HG02973 (cell line): ENCODE data around the gene ENTPD8.
"Not testable (repeated sequence)": the region's sequence is repeated elsewhere in the genome, so short reads cannot be mapped to it uniquely, and the experiment has no call there.

ENCODE experiments used
- ATAC-seq: cut with Tn5 transposase; IDR thresholded peaks from one replicate; pipeline ENCODE4 v1.9.1; 2021; ENCODE audit warnings: moderate library complexity; ENCODE audit not compliant: unreplicated experiment

ENTPD8 gene

DNA sequence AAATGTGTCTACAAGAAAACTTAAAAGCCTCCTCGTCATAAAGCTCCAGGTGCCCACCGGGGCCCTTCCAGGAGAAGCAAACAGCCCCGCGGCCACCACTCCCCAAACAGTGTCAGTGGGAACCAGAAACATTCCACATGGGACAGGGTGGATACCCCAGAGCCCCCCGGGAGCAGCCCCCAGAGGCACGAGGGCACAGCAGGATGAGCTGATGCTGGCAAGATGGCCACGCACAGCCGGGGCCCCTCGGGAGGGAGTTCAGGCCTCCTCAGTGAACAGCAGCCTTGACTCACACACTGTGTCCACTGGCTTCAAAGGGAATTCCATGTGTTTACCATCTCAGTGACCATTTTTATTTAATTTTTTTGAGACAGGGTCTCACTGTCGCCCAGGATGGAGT is 28.7 kb downstream of the ENTPD8 start:
- ATAC-seq = no peak

DNA sequence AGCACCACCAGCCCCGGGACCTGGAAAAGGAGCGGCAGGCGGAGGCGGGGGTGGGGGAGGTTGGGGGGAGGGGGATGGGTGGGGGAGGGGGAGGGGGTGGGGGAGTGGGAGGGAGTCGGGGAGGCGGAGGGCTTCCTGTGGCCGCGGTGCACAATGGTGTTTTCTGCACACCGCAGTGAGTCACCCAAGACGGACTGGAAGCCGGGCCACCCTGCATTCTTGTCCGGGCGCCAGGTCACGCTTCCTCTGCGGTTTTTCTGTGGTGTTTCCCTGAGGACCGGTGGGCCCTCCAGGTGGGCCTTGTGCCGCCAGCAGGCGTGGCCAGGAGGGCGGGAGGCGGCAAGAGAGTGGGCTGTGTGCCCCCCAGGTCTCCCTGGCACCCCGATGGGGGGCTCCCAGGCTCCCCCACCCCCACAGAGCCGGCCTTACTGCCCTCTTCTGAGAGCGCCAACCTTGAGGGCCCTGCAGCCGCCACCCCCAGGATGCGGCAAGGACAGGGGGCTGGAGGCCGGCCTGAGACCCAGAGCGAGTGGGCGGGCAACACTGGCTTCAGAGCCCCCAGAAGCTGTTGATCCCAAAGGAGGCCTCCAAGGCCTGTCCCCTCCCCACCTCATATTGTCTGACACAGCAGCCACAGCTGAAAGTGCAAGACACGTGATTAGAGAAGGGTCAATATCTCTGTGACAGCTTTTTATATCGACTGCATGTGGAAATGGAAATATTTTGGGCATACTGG is 29.3 kb downstream of the ENTPD8 start:
- no peak for ATAC-seq

DNA sequence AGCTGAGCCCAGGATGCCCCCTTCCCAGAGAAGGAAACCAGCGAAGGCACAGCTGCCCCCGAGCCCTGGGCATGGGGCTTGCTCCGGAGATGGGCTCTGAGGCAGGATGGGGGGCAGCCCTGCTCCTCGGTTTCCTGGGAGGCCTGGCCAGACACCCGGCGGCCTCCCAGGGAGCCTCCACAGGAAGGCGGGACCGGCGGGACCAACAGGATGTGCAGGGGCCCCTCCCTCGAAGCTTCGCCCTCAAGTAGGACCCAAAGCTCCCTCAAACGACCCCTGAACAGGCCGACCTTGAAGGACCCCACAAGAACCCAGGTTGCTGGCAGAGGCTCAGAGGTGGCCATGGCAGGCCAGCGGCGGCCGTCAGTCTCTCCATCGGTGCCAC is 29.9 kb downstream of the ENTPD8 start:
- no peak for ATAC-seq

DNA sequence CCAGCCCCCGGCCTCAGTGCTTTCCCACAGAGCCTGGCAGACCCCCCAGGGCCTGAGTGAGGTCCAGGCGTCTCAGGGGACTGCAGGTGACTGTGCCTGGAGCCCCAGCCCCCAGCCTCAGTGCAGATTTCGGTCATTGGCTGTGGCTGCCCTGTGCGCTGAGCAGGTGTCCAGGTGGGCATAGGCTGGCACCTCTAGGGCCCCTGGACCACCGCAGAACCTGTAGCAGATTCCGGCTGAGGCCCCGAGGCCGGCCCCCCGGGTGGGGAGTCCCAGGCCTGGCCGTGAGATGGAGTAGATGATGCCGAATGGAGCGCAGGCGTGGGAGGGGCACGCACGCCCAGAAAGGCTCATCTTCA is 30.3 kb downstream of the ENTPD8 start:
- no peak for ATAC-seq

DNA sequence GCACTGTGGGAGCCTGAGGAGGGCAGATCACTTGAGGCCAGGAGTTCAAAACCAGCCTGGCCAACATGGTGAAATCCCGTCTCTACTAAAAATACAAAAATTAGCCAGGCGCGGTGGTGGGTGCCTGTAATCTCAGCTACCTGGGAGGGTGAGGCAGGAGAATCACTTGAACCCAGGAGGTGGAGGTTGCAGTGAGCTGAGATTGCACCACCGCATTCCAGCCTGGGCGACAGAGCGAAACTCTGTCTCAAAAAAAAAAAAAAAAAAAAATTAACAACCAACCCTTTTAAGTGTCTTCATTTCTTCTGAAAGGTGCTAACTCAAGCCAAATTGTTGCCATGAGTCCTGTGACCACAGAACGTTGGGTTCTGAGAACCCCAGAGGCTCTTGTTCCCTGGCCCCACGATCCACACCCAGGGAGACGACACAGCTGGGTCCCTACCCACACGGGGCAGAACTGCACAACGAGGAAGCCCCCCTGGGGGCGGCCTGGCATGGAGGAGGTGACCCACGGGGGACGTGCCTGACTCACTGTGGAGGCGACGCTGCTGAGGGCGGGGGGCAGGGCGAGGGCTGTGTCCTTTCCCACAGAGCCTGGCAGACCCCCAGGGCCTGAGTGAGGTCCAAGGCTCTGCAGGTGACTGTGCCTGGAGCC is 30.8 kb downstream of the ENTPD8 start:
- not testable (repeated sequence) for ATAC-seq

DNA sequence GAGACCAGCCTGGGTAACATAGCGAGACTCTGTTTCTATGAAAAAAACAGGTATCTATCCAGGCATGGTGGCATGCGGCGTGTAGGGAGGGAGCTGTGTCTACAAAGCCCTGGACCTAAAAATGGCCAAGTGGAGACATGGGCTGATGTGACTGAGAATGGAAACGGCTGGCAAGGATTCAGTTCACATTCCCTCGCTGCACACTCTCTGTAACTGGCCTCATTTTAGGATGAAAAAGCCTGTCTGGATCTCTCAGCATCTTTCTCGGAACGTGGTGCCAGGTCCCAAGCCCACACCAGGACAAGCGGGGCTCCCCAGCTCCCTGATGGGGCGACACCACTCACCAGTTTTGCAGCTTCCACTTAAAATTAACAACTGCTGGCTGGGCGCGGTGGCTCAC is 31.6 kb downstream of the ENTPD8 start:
- no peak for ATAC-seq

DNA sequence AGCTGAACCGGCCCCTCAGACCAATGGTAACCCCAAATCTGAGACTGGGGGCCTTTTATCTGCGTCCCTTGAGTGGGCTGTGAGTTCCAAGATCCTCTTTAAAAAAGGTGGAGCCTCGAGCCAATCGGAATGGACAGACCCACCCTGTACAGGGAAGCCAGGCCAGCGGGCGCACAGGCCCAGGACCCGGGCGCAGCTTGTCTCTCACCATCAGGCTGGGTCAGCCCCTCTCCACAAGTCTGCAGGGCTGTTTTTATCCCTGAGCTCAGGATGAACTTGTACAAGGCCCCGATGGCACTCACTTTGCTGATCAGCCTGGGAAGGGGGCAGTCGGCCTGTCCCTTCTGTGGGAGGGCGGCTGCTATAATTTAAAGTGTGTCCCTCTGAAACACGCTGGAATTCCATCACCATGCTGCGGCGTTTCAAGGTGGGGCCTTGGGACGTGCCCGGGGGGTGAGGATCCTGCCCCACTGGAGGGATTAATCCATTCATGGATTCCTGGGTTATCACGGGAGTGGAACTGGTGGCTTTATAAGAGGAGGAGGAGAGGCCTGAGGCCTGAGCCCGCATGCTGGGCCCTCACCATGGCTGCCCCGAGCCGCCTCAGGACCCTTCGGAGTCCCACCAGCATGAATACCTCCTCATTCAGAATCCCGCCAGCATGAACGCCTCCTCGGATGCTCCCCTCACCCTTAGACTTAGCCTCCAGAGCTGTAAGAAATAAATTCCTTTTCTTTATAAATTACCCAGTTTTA is 32.3 kb downstream of the ENTPD8 start:
- no peak for ATAC-seq

DNA sequence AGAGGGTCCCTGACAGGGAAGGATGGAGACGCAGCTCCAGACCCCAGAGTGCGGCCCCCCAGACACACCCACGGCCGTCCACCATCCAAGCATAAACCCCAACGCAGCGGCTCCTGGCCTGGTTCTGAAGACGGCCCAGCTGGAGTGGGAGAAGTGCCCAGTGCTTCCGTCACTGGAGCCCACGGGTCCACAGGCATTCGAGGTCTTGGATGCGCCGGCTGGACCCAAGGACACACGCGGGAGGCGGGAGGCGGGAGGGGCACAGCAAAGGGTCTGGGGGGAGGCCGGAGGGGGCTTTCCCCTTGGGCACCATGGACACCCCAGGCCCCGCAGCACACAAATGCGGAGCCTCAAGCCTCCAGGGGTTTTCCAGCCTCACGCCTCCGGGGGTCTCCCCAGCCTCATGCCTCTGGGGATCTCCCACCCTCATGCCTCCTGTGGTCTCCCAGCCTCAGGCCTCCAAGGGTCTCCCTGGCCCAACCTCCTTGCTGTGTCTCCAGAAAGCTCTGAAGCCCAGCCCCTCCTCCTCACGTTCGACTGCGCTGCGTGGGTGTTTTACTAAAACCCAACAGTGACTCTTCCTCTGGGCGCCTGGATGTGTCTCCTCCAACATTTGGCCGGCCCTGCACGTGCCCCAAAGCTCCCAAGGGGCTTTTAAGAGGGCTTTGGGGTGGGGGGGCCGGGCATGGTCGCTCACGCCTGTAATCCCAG is 33.4 kb downstream of the ENTPD8 start:
- no peak for ATAC-seq

DNA sequence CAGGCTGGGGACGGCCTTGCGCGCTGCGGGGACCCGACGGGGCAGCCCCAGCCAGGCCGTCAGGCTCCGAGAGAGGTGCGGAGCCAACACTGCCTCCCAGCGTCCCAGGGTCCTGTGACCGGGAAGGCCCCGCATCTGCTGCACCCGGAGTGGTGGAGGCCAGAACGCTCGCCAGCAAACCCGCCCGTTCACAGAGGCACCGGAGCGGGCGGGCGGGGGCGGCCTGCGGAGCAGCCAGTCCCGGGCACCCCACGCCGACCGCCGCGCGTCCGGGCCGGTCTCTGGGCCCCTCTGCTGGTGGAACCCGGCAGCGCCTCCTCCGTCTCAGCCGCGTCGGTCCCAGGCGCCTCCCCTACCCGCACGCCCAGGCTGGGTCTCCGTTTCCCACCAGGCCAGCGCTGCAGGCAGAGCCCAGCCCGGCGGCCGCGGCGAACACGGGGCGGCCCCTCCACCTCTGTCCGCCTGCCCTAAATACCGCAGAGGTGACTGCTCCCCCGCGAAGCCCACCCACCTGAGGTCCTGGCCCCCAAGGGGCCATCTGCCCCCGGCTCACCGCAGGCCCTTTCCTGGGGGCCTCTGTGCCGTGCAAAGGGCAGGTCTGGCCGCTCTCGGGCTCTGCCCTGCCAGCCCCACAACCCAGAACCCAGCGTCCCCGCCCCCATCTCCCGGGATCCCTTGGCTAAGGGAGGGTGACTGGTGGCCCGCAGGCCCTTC is 34.1 kb downstream of the ENTPD8 start:
- ATAC-seq = no peak

DNA sequence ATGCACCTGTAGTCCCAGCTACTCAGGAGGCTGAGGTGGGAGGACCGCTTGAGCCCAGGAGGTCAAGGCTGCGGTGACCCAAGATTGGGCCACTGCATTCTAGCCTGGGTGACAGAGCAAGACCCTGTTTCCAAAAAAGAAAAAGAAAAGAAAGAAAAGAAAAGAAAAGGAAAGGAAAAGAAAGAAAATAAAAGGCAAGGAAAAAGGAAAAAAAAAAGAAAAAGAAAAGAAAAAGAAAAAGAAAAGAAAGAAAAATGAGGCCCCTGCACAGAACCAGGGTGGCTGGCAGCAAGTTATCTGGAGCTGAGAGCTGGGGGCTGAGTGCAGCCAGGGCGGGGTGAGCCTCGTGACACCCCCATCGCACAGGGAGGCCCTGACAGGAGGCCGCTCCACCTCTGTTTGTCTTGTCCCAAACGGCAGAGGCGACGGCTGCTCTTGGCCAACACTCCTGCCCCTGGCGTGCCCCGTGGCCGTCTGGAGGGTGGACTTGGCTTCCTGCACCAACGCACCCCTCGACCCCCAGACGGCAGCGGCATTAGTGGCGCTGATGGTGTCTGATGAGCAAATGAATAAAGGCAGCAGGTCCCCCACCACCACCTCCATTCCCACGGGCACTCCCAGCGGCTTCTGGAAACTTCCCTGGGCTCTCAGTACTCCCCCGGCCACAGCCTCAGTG is 34.9 kb downstream of the ENTPD8 start:
- no peak for ATAC-seq

DNA sequence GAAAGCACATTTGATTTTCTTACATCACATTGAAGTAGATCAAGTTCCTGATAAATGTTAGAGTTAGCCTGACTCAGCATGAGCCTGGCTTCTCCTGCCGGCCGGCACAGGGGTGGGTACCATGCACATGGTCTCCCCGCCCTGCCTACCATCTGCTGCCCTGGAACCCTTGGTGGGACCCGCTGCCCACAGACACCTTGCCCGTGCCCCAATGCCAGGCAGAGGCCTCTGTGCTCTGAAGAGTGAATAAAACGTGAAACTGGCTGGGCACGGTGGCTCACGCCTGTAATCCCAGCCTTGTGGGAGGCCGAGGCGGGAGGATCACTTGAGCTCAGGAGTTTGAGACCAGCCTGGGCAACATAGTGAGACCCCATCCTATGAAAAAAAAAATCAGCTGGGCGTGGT is 35.5 kb downstream of the ENTPD8 start:
- no peak for ATAC-seq

DNA sequence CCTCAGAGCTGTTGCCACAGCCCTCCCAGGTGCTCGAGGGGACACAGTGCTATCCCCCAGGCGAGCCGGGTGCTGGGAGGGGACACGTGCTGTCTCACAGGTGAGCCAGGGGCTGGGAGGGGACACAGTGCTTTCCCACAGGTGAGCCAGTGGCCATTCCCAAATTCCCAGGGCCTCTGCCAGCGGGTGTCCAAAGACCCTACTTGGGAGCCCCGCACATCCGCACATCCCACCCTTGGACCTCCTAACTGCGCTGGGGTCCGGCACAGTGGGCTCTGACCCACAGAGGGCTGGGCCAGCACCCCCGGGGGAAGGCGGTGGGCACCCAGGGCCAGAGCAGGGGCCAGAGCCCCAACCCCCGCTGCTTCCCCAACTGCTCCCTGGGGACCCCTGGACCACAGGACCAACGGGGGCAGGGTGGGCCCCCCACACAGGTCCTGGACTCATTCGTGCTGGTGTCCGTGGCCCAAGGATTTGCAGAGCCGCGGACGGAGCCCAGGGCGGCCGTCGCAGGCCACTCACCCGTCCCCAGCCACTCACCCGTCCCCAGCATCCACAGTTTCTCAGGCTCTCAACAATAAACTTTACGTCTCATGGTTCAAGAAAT is 36.1 kb downstream of the ENTPD8 start:
- no peak for ATAC-seq

DNA sequence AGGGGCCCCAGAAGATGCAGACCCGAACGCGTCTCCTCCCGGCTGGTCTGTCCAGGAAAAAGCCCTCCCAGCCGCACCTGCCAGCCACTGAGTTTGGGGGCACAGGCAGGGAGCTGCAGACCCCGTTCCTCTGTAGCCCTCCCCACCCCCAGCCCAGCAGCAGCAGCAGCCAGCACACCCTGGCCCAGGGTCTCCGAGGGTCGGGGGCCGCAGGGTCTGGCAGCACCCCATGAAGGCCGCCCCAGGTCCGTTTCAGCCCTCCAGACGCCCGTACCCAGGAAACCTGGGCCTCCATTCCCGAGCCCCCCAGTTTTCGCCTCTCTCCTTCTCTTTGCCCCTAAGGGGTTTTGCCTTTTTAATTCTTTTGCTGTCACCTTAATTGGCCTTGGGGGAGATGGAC is 37.9 kb downstream of the ENTPD8 start:
- no peak for ATAC-seq

DNA sequence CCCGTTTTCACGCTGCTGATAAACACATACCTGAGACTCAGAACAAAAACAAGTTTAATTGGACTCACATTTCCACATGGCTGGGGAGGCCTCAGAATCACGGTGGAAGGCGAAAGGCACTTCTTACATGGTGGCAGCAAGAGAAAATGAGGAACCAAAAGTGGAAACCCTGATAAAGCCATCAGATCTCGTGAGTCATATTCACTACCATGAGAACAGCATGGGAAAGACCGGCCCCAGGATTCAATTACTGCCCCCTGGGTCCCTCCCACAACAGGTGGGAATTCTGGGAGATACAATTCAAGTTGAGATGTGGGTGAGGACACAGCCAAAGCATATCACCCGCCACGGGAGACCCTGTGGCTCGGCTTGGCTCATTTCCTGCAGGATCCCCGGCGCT is 38.4 kb downstream of the ENTPD8 start:
- no peak for ATAC-seq

DNA sequence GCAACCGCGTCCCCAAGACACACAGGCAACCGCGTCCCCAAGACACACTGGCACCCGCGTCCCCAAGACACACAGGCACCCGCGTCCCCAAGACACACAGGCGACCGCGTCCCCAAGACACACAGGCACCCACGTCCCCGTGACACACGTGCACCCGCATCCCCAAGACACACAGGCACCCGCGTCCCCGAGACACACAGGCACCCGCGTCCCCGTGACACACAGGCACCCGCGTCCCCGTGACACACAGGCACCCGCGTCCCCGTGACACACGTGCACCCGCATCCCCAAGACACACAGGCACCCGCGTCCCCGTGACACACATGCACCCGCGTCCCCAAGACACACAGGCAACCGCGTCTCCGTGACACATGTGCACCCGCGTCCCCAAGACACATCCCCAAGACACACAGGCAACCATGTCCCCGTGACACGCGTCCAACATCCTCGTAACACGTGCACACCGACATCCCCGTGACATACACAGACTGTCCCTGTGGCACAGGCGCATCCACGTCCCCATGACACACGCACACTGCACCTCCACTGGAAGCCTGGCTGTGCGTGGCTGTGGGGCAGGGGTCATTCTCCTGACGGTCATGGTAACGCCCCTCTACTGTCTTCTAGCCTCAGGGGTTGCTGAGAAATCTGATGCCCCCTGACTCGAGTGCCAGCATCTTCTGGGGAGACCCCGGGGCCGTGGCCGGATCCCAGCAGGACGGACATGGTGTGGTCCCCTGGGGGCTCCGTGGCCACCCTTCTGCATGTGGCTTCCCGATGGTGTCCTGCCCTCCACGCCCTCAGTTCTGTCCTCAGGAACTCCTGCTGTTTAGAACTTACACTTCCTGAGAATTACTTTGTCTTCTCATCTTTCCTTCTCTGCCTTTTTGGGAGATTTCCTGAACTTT is 42.3 kb downstream of the ENTPD8 start:
- ATAC-seq = no peak

DNA sequence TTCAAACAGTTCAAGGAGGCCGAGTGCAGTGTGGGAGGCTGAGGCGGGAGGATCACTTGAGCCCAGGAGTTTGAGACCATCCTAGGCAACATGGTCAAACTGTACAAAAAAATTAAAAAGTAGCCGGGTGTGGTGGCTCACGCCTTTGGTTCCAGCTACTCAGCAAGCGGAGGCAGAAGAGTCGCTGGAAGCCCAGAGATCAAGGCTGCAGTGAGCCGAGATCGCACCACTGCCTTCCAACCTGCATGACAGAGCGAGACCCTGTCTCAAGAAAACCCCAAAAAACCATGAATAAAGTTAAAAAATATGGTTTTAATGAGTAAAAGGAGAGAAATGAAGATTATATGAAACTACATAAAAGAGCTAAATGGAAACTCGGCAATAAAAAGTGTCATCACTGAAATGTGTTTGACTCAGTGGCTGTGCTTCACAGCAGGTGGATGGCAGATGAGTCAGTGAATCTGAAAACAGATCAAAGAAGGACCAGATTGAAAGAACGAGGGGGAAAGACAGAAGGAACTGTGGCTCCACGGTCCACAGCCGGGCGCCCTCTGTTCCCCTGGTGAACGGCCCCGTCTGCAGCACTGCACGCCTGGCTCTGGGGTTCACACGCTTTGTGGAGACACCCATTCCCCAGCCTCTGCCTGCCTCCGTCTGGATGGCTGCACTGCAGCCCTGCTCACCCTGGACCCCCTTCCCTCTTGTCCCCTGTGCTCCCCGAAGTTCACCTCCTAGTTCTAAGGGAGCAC is 43.3 kb downstream of the ENTPD8 start:
- no peak for ATAC-seq

DNA sequence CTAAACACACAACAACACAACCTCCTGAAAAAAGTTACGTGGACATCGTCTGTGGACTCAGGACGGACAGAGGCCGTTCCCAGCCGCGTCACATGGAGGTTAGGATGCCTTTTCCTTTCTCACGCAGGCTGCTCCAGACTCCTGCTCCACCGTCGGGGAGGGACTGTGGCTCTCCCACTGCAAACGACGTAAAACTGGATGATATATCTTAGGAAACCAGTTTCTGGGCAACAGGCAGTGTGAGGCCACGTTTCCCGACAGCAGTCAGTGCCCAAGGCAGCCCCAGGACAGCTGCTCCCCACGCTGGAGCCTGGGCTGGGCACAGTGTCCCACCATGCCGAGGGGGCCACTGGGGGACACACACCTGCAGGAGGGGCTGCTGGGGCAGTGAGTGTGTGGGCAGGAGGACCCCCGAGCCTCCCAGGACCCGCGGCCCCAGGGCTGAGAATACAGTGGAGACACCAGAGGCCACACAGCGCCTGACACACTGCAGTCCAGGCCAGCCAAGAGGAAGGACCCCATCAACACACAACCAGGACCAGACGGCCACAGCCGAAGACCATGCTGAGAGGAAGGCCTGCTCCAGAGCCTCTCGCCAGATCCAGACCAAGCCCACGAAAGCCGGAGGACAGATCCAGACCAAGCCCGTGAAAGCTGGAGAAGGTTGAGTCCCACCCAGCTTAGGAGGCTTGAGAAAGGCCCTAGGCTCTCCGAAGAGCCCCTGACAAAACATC is 44.4 kb downstream of the ENTPD8 start:
- ATAC-seq = no peak

DNA sequence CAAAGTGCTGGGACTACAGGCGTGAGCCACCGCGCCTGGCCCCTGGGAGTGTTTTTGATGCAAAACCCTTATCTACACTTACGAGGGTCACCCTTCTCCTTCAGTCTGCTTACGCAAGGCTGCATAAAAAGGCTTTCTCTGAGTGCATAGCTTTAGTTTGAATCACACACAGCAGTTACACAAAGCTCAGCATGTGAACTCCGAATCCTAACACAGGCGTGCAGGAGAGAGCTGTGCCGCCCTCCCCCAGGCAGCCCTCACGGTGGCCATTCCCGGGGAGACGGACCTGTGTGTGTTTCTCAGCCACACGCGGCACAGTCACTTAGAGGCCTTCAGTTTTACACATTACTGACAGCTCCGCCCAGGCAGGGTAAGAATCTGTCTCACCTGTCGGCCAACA is 44.9 kb downstream of the ENTPD8 start:
- ATAC-seq = no peak
